Ascending aorta (tissue), 2 donors: ENCODE results near the gene C19orf67. TPM values are rescaled to one million over a fixed set of nuclear protein-coding genes. Genes with fewer than 3 reads are reported as not detected.

Experiments
- DNase-seq, 2 donors: peaks; one replicate each; pipeline ENCODE4 v3.0.0-alpha.2; 2019; ENCODE audit warnings: low spot score in 2 of 2
- H3K27ac ChIP-seq, 2 donors: fragments of 200-600 bp; sonication (generic); one replicate each; pipeline ENCODE4 v1.5.1; 2016 to 2017; ENCODE audit warnings: mild to moderate bottlenecking in 1 of 2
- H3K27me3 ChIP-seq: fragments of 200-600 bp; sonication (generic); one replicate; pipeline ENCODE4 v1.5.1; 2017
- H3K36me3 ChIP-seq, 2 donors: fragments of 200-600 bp; sonication (generic); one replicate each; pipeline ENCODE4 v1.5.1; 2016
- H3K4me1 ChIP-seq, 2 donors: fragments of 200-600 bp; sonication (generic); one replicate each; pipeline ENCODE4 v1.5.1; 2016 to 2017; ENCODE audit warnings: mild to moderate bottlenecking in 1 of 2
- H3K4me3 ChIP-seq, 2 donors: fragments of 200-600 bp; sonication (generic); one replicate each; pipeline ENCODE4 v1.5.1; 2016 to 2017; ENCODE audit warnings: mild to moderate bottlenecking in 1 of 2
- H3K9me3 ChIP-seq, 2 donors: fragments of 200-600 bp; sonication (generic); one replicate each; pipeline ENCODE4 v1.5.1; 2016
- intact Hi-C: fragments of 100-400 bp; cut with DNase I; formaldehyde crosslinking; loops from one replicate; pipeline ENCODE4 v1.15.1; 2023
- total RNA-seq: library from RNA; depleted of rRNA; stranded (reverse); fragments of >200 nt; gene quantifications from one replicate; pipeline ENCODE4 v1.1.0, GENCODE V29; 2016
- TF ChIP-seq, protein P1 (sequence below), 3 experiments: fragments of 200-600 bp in 2 of 3; fragments of 450-650 bp in 1 of 3; sonication (generic) in 2 of 3; IDR thresholded peaks; one replicate each; pipeline ENCODE4 v1.5.1; 2016 to 2019; ENCODE audit warnings: antibody characterized with exemption in 3 of 3, mild to moderate bottlenecking in 1 of 3, moderate library complexity in 1 of 3

C19orf67 gene
- total RNA-seq, 1 donor from 2014 or later, result not detected

- Histone ChIP-seq H3K4me1 (peaks cover 0 to 12% of the 10 kb centered on the region in 2 donors), H3K4me3 (peak overlapping the region; percentile 62 to 73), H3K27ac (peak overlapping the region; percentile 90 to 94), H3K9me3 (no peaks in the 10 kb centered on the region), H3K27me3 (no peaks in the 10 kb centered on the region), H3K36me3 (no peaks in the 10 kb centered on the region)
- TF ChIP-seq, protein P1, sequence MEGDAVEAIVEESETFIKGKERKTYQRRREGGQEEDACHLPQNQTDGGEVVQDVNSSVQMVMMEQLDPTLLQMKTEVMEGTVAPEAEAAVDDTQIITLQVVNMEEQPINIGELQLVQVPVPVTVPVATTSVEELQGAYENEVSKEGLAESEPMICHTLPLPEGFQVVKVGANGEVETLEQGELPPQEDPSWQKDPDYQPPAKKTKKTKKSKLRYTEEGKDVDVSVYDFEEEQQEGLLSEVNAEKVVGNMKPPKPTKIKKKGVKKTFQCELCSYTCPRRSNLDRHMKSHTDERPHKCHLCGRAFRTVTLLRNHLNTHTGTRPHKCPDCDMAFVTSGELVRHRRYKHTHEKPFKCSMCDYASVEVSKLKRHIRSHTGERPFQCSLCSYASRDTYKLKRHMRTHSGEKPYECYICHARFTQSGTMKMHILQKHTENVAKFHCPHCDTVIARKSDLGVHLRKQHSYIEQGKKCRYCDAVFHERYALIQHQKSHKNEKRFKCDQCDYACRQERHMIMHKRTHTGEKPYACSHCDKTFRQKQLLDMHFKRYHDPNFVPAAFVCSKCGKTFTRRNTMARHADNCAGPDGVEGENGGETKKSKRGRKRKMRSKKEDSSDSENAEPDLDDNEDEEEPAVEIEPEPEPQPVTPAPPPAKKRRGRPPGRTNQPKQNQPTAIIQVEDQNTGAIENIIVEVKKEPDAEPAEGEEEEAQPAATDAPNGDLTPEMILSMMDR (IDR thresholded peaks at IDR 0.05), result peak in 1 of 3 experiments; percentile 97
- DNase-seq, result peak in 1 of 2 donors; percentile 83
- intact Hi-C loops, result loop anchor here (1.0 to 10.0 kb wide), 5 partner anchors 64 to 921 kb away; partner anchors contain the start of genes DCAF15, IER2 and STX10
Observed at GRCh38 chr19:14073261-14073924, 12.2 kb downstream of the C19orf67 start.

DNA sequence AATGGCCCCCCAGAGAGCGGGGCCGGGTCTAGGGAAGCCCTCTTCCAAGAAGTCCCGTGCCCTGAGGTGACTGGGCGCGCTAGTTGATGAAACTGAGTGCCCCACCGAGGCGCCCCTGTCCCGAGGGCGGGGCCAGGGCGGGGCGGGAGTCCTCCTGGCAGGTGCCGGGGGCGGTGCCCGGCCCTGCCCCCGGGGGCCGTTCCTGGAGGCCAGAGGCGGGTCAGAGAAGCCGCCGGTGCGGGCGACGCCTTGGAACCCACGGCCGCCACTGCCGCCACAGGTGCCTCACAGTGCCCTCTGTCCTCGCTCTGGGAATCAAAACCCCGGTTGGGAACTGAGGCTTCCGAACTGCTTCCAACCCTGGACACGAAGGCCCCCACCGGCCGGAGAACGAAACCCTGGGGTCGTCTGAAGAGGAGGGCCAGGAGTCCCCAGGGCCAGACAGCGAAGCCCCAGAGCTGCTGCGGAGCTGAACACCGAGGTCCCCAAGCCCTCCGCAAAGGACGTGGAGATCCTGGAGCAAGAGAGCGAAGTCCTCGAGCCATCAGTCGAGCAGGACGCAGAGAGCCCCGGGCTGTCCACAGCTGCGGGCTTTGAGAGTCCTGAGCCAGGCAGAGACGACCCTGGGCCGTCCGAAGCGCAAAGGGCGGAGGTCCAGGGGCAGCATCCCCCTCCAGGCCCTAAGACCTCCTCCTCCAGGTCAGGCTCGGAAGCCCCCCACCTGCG lies 12.9 kb downstream of the C19orf67 start, which contains the start of gene MISP3:
Gene MISP3, plus strand, starts transcription at position 252 of the 726 bp plus-strand sequence. CDS start 524 bp downstream, outside the sequence.
- TF ChIP-seq, protein P1 (IDR thresholded peaks at IDR 0.05), result peak in 1 of 3 experiments; percentile 20
- intact Hi-C loops, result loop anchor here (1.0 to 10.0 kb wide), 6 partner anchors 65 to 920 kb away; partner anchors contain the start of genes DCAF15, IER2 and STX10
- H3K36me3 ChIP-seq, result no peaks in the 10 kb centered on the region
- no peaks in the 10 kb centered on the region for H3K9me3 ChIP-seq
- no peak for DNase-seq
- peak within 1 kb of the TSS; percentile 90 to 94 for H3K27ac ChIP-seq
- peaks cover 0 to 12% of the 10 kb centered on the region in 2 donors for H3K4me1 ChIP-seq
- H3K4me3 ChIP-seq, result peak within 1 kb of the TSS; percentile 62 to 73
- no peaks in the 10 kb centered on the region for H3K27me3 ChIP-seq

GRCh38 chr19:14070268-14071050 lies 15.1 kb downstream of the C19orf67 start:
- no peaks in the 10 kb centered on the region for H3K9me3 ChIP-seq
- intact Hi-C loops, result loop anchor here (5.0 to 10.0 kb wide), 3 partner anchors 118 to 918 kb away; partner anchors contain the start of genes DCAF15, IER2 and STX10
- H3K27ac ChIP-seq, result no peak overlapping the region
- no peaks in the 10 kb centered on the region for H3K27me3 ChIP-seq
- H3K4me1 ChIP-seq, result peaks cover 0 to 8% of the 10 kb centered on the region in 2 donors
- H3K4me3 ChIP-seq, result no peak overlapping the region
- H3K36me3 ChIP-seq, result no peaks in the 10 kb centered on the region
- TF ChIP-seq, protein P1 (IDR thresholded peaks at IDR 0.05), result no peak
- no peak for DNase-seq

DNA sequence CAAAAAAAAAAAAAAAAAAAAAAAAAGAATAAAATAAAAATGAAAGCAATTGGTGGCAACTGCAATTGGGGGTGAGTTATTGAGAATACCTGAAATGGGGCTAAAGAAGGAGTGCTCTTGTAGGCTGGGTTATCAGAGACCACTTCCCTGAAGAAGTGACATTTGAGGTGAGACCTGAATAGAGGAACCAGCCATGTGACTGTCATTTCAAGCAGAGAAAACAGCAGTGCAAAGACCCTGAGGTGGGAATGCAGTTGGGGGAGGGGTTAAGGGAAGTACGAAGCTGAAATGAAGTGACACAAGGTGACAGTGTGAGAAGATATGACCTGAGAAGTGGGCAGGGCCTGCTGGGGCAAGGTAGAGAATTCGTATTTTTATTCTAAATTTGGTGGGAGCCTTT lies 19.4 kb downstream of the C19orf67 start:
- no peak overlapping the region for H3K4me3 ChIP-seq
- TF ChIP-seq, protein P1 (IDR thresholded peaks at IDR 0.05), result no peak
- H3K27ac ChIP-seq, result no peak overlapping the region
- no peaks in the 10 kb centered on the region for H3K27me3 ChIP-seq
- H3K36me3 ChIP-seq, result no peaks in the 10 kb centered on the region
- H3K4me1 ChIP-seq, result no peaks in the 10 kb centered on the region
- intact Hi-C loops, result no loop called here
- no peak for DNase-seq
- no peaks in the 10 kb centered on the region for H3K9me3 ChIP-seq

DNA sequence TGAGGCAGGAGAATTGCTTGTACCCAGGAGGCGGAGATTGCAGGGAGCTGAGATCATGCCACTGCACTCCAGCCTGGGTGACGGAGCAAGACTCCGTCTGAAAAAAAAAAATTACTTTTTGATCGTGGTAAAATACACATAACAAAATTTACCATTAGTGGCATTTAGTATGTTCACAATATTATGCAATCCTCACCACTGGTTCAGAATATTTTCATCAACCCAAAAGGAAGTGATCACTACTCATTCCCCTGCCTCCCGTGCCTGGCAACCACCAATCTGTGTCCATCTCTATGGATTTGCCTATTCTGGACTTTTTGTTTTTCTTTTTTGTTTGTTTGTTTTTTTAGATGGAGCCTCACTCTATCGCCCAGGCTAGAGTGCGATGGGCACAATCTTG lies 22.5 kb downstream of the C19orf67 start:
- Histone ChIP-seq H3K4me3 (no peak overlapping the region), H3K27ac (no peak overlapping the region), H3K36me3 (no peaks in the 10 kb centered on the region), H3K27me3 (no peaks in the 10 kb centered on the region), H3K9me3 (no peaks in the 10 kb centered on the region), H3K4me1 (no peaks in the 10 kb centered on the region)
- TF ChIP-seq, protein P1 (IDR thresholded peaks at IDR 0.05), result no peak
- intact Hi-C loops, result no loop called here
- no peak for DNase-seq
